ENCODE measurements around the gene PPT2. TPM values are rescaled to one million over a fixed set of nuclear protein-coding genes. Genes with fewer than 3 reads are reported as not detected.

Gene PPT2
- total and polyA plus RNA-seq, 2 experiments from 2014 or later, result 8.9 to 20.6 TPM

GRCh38 chr6:32198345-32198696, 44.4 kb downstream of the PPT2 start:
- Mint-ChIP-seq H3K27me3 (ENCODE audit: insufficient read depth, low read depth, poor library complexity) (peaks cover 11% of the 10 kb centered on the region), H3K4me1 (peaks cover 32% of the 10 kb centered on the region), H3K9me3 (no peaks in the 10 kb centered on the region; the same call in 2 of the 3 replicates), H3K36me3 (ENCODE audit: low read depth) (no peaks in the 10 kb centered on the region), H3K4me3 (no peak overlapping the region; the same call in 2 of the 3 replicates), H3K27ac (no peak overlapping the region)
- no peak for TF ChIP-seq CREB1 (CRISPR knock-in tag; IDR thresholded peaks at IDR 0.05; ENCODE audit: low read depth)
- no peak for TF ChIP-seq JUNB (IDR thresholded peaks at IDR 0.05; ENCODE audit: unreplicated experiment)
- TF ChIP-seq EZH2 (IDR thresholded peaks at IDR 0.05; ENCODE audit: low read depth, unreplicated experiment), result no peak
- TF ChIP-seq STAT1 (IDR thresholded peaks at IDR 0.05; ENCODE audit: unreplicated experiment), result no peak
- no peak for TF ChIP-seq ZNF331 (CRISPR knock-in tag; IDR thresholded peaks at IDR 0.05; ENCODE audit: low read depth)
- Histone ChIP-seq H2AFZ (no peak overlapping the region), H3F3A (replicated peaks; ENCODE audit: low read depth) (peaks cover 17% of the 10 kb centered on the region), H3K36me3 (ENCODE audit: insufficient read depth) (no peaks in the 10 kb centered on the region), H3K4me1 (ENCODE audit: insufficient read depth) (peaks cover 28% of the 10 kb centered on the region), H3K79me2 (replicated peaks; ENCODE audit: insufficient read depth) (no peaks in the 10 kb centered on the region), H4K20me1 (replicated peaks; ENCODE audit: insufficient read depth) (no peaks in the 10 kb centered on the region), H3K9me2 (ENCODE audit: insufficient read depth) (no peaks in the 10 kb centered on the region), H3K4me2 (no peak overlapping the region), H3K27me3 (ENCODE audit: insufficient read depth) (no peaks in the 10 kb centered on the region), H3K4me3 (no peak overlapping the region), H3K27ac (ENCODE audit: low read depth) (no peak overlapping the region)
- no peak for DNase-seq (ENCODE audit: low spot score)
- ATAC-seq, result no peak

- no peaks in the 10 kb centered on the region for H3K9me2 ChIP-seq (ENCODE audit: insufficient read depth)
- no peaks in the 10 kb centered on the region for H4K20me1 ChIP-seq (replicated peaks; ENCODE audit: insufficient read depth)
- H3K36me3 ChIP-seq (ENCODE audit: insufficient read depth), result no peaks in the 10 kb centered on the region
- Mint-ChIP-seq H3K27me3 (ENCODE audit: insufficient read depth, low read depth, poor library complexity) (peaks cover 9% of the 10 kb centered on the region), H3K27ac (no peak overlapping the region), H3K4me1 (peaks cover 26% of the 10 kb centered on the region), H3K4me3 (no peak overlapping the region), H3K9me3 (no peaks in the 10 kb centered on the region; the same call in 2 of the 3 replicates), H3K36me3 (ENCODE audit: low read depth) (no peaks in the 10 kb centered on the region)
- H3K4me1 ChIP-seq (ENCODE audit: insufficient read depth), result peaks cover 24% of the 10 kb centered on the region
- H2AFZ ChIP-seq, result no peak overlapping the region
- no peak for ATAC-seq
- TF ChIP-seq, protein P1, sequence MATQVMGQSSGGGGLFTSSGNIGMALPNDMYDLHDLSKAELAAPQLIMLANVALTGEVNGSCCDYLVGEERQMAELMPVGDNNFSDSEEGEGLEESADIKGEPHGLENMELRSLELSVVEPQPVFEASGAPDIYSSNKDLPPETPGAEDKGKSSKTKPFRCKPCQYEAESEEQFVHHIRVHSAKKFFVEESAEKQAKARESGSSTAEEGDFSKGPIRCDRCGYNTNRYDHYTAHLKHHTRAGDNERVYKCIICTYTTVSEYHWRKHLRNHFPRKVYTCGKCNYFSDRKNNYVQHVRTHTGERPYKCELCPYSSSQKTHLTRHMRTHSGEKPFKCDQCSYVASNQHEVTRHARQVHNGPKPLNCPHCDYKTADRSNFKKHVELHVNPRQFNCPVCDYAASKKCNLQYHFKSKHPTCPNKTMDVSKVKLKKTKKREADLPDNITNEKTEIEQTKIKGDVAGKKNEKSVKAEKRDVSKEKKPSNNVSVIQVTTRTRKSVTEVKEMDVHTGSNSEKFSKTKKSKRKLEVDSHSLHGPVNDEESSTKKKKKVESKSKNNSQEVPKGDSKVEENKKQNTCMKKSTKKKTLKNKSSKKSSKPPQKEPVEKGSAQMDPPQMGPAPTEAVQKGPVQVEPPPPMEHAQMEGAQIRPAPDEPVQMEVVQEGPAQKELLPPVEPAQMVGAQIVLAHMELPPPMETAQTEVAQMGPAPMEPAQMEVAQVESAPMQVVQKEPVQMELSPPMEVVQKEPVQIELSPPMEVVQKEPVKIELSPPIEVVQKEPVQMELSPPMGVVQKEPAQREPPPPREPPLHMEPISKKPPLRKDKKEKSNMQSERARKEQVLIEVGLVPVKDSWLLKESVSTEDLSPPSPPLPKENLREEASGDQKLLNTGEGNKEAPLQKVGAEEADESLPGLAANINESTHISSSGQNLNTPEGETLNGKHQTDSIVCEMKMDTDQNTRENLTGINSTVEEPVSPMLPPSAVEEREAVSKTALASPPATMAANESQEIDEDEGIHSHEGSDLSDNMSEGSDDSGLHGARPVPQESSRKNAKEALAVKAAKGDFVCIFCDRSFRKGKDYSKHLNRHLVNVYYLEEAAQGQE (IDR thresholded peaks at IDR 0.05; ENCODE audit: unreplicated experiment), result no peak
- TF ChIP-seq JUNB (IDR thresholded peaks at IDR 0.05; ENCODE audit: unreplicated experiment) (no peak), POLR2AphosphoS5 (IDR thresholded peaks at IDR 0.05; ENCODE audit: low read depth) (no peak), ZNF331 (CRISPR knock-in tag; IDR thresholded peaks at IDR 0.05; ENCODE audit: low read depth) (no peak), EZH2 (IDR thresholded peaks at IDR 0.05; ENCODE audit: low read depth, unreplicated experiment) (no peak)
- TF ChIP-seq, protein P2, sequence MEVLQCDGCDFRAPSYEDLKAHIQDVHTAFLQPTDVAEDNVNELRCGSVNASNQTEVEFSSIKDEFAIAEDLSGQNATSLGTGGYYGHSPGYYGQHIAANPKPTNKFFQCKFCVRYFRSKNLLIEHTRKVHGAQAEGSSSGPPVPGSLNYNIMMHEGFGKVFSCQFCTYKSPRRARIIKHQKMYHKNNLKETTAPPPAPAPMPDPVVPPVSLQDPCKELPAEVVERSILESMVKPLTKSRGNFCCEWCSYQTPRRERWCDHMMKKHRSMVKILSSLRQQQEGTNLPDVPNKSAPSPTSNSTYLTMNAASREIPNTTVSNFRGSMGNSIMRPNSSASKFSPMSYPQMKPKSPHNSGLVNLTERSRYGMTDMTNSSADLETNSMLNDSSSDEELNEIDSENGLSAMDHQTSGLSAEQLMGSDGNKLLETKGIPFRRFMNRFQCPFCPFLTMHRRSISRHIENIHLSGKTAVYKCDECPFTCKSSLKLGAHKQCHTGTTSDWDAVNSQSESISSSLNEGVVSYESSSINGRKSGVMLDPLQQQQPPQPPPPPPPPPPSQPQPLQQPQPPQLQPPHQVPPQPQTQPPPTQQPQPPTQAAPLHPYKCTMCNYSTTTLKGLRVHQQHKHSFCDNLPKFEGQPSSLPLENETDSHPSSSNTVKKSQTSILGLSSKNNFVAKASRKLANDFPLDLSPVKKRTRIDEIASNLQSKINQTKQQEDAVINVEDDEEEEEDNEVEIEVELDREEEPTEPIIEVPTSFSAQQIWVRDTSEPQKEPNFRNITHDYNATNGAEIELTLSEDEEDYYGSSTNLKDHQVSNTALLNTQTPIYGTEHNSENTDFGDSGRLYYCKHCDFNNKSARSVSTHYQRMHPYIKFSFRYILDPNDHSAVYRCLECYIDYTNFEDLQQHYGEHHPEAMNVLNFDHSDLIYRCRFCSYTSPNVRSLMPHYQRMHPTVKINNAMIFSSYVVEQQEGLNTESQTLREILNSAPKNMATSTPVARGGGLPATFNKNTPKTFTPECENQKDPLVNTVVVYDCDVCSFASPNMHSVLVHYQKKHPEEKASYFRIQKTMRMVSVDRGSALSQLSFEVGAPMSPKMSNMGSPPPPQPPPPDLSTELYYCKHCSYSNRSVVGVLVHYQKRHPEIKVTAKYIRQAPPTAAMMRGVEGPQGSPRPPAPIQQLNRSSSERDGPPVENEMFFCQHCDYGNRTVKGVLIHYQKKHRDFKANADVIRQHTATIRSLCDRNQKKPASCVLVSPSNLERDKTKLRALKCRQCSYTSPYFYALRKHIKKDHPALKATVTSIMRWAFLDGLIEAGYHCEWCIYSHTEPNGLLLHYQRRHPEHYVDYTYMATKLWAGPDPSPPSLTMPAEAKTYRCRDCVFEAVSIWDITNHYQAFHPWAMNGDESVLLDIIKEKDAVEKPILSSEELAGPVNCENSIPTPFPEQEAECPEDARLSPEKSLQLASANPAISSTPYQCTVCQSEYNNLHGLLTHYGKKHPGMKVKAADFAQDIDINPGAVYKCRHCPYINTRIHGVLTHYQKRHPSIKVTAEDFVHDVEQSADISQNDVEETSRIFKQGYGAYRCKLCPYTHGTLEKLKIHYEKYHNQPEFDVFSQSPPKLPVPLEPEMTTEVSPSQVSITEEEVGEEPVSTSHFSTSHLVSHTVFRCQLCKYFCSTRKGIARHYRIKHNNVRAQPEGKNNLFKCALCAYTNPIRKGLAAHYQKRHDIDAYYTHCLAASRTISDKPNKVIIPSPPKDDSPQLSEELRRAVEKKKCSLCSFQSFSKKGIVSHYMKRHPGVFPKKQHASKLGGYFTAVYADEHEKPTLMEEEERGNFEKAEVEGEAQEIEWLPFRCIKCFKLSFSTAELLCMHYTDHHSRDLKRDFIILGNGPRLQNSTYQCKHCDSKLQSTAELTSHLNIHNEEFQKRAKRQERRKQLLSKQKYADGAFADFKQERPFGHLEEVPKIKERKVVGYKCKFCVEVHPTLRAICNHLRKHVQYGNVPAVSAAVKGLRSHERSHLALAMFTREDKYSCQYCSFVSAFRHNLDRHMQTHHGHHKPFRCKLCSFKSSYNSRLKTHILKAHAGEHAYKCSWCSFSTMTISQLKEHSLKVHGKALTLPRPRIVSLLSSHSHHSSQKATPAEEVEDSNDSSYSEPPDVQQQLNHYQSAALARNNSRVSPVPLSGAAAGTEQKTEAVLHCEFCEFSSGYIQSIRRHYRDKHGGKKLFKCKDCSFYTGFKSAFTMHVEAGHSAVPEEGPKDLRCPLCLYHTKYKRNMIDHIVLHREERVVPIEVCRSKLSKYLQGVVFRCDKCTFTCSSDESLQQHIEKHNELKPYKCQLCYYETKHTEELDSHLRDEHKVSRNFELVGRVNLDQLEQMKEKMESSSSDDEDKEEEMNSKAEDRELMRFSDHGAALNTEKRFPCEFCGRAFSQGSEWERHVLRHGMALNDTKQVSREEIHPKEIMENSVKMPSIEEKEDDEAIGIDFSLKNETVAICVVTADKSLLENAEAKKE (CRISPR knock-in tag; IDR thresholded peaks at IDR 0.05), result no peak
- H3K27me3 ChIP-seq (ENCODE audit: insufficient read depth), result no peaks in the 10 kb centered on the region
- DNase-seq (ENCODE audit: low spot score), result no peak
- H3K27ac ChIP-seq (ENCODE audit: low read depth), result no peak overlapping the region
- no peak overlapping the region for H3K4me2 ChIP-seq
- no peaks in the 10 kb centered on the region for H3K79me2 ChIP-seq (replicated peaks; ENCODE audit: insufficient read depth)
- H3K4me3 ChIP-seq, result no peak overlapping the region
- peaks cover 17% of the 10 kb centered on the region for H3F3A ChIP-seq (replicated peaks; ENCODE audit: low read depth)
These were observed 44.9 kb downstream of the PPT2 start for GRCh38 chr6:32198866-32199265.

All from GM23338 (cell line).